ENCODE results near the gene SLC5A8. TPM values are rescaled to one million over a fixed set of nuclear protein-coding genes. Genes with fewer than 3 reads are reported as not detected.
"Not testable (repeated sequence)": the region's sequence is repeated elsewhere in the genome, so short reads cannot be mapped to it uniquely, and the experiment has no call there.

Gene SLC5A8
- total RNA-seq, 1 donor from 2014 or later = 0.41 TPM

DNA sequence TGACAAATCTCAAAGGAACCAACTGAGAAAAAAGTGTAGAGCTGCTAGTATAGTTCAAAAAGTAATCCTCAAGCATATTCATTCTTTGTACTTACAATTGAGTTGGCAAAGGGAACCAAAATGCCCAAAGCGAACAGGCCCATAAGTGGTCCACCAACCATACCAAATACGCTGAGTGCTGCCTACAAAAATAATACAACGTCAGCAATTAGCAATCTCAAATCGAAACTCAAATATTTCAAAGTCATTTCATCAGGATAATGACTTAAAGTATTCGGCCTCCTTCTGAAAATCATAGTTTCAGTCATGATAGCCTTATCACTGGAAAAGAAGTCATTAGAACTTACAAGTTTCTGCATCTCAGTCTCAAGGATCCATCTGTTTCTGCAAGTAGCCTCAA is 42.0 kb downstream of the SLC5A8 start:
- DNase-seq = no peak

DNA sequence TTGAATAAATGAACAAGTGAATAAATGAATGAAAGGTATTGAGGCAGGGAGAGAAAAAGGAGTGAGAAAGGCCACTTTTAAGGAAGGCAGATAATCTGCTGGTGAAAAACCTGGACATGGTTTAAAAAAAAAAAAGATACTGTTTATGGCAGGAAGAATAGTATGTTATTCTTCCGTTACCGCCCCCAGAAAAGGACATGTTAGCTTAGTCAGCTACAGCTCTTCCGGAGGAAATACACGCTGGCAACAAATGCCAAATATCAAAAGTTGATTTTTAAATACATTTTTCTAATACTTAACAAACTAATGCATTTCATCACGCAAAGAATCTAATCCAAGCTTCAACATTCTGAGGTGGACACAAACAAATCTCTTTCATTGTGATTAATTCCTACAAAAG is 43.2 kb downstream of the SLC5A8 start:
- DNase-seq = no peak

DNA sequence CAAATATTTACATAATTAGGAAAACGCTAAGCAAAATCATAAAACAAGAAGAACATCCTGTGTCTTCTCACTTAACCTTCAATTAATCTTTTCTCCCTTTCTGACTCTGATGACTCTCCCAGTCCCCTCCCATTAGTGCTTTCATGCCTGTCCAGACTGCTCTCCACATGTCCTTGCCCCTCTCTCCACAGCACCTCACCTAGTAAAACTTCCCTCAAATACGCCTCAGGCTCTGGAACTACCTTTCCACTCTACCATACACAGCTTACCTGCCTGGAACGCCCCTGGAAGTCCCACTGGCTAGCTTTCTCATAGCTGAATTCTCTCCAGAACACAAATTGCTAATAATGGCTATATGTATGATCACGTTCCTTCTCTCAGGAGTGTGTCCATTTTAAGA is 44.7 kb downstream of the SLC5A8 start:
- DNase-seq = no peak

DNA sequence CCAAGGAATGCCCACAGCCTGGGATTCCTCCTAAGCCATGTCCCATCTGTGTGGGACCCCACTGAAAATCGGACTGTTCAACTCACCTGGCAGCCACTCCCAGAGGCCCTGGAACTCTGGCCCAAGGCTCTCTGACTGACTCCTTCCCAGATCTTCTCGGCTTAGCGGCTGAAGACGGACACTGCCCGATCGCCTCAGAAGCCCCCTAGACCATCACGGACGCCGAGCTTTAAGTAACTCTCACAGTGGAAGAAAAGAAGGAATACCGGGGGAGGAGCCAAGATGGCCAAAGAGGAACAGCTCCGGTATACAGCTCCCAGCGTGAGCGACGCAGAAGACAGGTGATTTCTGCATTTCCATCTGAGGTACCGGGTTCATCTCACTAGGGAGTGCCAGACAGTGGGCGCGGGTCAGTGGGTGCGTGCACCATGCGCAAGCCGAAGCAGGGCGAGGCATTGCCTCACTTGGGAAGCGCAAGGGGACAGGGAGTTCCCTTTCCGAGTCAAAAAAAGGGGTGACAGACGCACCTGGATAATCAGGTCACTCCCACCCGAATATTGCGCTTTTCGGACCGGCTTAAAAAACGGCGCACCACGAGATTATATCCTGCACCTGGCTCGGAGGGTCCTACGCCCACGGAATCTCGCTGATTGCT is 64.1 kb downstream of the SLC5A8 start:
- not testable (repeated sequence) for DNase-seq

DNA sequence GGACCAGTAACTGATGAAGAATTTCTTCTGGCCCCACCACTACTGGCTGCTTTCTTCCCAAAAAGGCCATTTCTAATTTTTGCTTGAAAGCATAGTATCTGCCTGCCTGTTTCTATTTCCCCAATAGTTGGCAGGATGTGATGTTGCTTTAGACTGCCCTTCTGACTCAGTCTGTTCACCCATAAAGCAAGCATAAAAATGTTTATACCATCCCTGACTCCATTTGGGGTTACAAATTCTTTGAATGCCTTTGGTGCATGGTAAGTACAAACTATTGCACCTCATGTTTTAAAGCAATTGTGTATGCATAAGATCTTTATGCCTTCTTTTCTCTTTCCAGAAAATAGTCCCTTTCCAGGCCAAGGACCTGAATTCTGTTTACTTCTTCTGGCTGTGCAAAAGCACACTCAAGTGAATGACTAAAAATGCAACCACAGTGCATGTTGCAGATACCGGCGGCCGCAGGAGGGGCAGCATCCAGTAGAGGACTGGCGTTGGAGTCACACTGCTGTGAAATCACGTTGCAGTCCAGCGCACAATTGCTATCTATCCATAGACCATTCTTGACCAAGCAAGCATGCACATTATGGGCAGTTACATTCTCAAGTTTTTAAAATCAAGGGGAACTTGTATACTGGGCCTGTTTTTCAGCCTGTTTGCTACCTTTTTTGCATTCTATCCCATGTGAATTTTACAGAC is 82.4 kb downstream of the SLC5A8 start:
- DNase-seq = no peak

DNA sequence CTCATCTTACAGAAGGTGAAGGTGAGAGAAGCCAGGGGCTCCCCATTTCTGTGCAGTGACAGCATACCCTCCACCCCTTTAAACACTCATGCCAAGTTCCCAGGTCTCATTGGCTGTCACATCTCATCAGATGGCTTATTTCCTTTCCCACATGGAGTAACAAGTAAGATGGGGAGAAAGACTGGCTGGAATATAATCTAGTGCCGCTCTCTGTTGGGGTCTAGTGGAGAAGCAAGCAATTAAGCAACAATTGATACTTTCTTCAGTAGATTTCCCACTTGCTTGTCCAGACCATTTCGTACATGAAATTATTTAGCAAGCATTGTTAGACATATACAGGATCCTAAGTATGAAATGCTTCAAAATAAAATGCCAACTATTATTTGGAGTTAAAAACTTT is 92.2 kb downstream of the SLC5A8 start:
- no peak for DNase-seq

DNA sequence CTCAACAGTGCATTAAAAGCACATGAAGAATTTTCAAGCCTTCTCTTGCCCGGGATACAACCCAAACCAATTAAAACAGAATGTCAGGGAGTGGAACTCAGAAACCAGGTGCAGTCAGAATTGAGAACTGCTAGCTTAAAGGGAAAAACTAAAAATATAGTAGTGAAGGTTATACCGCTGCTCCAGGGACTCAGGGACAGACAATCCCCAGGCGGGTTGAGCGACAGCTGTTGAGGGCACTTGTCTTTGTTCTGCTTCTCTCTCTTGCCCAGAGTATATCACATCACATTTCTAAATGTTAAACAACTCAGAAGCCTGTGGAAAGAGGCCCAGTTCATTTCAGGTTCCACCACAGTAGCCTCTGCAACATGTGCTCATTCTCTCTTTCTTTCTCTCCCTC is 93.1 kb downstream of the SLC5A8 start:
- peak; percentile 38 for DNase-seq

DNA sequence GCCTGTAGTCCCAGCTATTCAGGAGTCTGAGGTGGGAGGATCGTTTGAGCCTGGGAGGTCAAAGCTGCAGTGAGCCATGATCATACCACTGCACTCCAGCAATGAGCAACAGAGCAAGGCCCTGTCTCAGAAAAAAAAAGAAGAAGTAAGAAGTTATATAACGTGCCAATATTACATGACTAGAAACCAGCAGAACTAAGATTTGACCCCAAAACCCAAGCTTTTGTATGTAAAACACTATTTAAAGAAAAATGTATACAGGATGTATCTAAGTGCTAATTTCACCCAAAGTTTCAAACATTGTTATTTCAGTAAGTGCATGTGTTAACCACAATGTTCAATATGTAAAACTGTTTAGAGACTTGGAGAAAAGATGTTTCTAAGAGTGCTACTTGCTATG is 94.7 kb downstream of the SLC5A8 start:
- no peak for DNase-seq

DNA sequence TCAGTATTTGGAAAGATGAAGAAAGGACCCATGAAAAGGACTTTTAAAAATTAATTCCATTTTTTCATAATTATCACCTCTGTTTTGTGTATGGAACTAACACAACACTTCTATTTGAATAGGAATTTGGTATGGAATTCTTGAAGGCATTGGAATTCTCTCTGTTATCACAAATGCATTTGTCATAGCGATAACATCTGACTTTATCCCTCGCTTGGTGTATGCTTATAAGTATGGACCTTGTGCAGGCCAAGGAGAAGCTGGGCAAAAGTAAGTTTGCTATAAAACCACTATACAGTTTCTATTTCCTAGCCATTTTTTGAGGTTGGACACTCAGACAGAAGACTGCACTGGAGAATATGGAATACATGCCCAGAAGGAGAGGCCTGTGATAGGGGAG is 98.6 kb downstream of the SLC5A8 start:
- DNase-seq = no peak

DNA sequence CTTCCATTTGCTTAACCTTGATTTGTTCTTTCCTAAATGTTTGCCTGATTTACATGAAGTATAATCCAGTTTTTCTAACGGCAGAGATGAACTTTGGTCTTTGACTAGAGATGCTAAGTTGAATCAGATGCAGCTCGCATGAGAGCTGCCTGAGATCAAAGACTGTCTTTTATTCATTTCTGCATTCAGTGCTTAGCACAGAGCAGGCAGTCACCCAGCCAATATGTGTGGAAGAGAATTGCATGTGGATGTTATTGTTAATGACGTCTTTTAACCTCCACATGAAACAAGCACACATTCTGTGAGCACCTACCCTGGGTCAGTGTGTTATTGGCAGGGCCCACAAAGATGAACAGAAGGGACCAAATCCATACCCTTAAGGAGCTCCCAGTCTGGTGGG is 99.2 kb downstream of the SLC5A8 start:
- DNase-seq = no peak

DNA sequence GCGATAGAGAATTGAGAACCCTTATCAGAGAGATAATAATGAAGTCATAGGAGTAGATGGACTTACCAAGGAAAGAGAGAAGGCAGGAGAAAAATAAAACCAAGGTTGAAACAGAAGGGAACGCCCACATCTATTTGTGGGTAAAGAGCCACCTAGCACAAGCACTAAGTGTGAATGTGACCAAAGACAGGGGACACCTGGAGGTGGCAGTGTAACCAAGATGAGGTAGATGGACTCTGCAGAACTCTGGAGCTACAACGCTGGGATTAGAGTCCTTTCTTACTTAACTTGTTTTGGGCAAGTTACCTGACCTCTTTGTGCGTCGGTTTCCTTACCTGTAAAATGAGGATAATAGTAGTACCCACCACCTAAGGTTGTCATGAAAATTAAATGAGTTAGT is 101.9 kb downstream of the SLC5A8 start:
- no peak for DNase-seq

DNA sequence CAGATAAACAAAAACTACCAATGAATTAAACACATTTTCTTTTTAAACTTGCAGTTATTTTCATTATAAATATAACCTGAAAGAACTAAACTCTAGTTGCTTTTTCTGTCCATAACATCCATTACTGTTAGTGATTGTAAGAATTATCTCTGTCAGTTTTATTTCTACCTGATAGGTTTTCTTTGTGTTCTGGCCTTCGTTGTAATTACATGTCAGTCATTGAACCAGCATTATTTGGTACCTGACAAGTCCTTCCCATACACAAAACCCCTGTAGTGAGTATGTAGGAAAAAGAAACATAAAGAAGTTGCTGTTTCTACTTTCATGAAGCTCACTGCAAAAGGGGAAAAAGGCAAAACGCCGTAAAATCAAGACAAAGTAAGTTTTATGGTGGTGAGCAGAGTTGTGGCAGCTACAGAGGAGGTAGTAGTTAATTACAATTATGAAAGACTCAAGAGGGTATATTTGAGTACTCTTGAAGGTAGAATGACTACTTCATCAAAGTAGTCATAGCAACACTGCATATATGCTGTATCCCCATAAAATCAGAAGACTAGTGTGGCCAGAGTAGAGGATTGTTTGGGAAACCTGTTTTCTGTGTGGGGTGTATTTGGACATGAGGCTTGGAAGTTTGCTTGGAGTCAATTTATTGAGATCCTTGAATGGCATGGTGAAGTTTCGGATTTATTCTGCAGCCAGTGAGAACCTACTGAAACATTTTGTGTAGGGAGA is 102.8 kb downstream of the SLC5A8 start:
- DNase-seq = no peak

Small RNAs within 50 kb of the gene (small RNA-seq; reads per million reads assigned to genes)
- not detected for gene RNU6-768P (ENCODE audit: low replicate concordance)

Other genes with a start within 250 kb of the SLC5A8 start
- 20.1 TPM for gene UTP20, start 69.9 kb upstream of the SLC5A8 start, total RNA-seq
- gene ARL1, start 197.5 kb upstream of the SLC5A8 start, total RNA-seq = 108 TPM